Stimulated activated CD8-positive, alpha-beta memory T cell treated with anti-CD3 and anti-CD28 coated beads, Interleukin-7, amount 100 ng/mL, for 48 hours (primary cell): Measurements from ENCODE around the gene PLXNB3.
"Not testable (repeated sequence)": the region's sequence is repeated elsewhere in the genome, so short reads cannot be mapped to it uniquely, and the experiment has no call there.

Source experiments
- DNase-seq, 2 donors: peaks; one replicate each; pipeline ENCODE4 v3.0.0-alpha.2; 2020; ENCODE audit warnings: low read depth in 1 of 2; ENCODE audit errors: extremely low read depth in 1 of 2

The PLXNB3 gene

DNA sequence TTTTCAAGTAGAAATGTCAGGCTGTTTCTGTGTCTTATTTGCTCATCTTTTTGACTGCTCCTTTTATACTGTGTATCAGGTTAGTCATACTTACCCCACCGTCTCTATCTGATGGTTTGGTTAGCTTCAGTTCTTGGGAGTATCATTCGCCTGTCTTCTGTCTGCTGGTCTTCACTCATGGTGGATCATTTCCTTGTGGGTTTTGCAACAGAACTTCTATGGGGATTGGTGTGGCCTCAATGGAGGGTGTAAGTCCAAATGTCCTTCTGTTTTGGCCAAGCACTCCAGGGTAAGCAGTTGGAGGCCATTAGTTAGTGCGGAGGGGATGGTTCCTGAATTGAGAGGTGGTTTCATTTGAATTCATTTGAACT lies 32.2 kb upstream of the PLXNB3 start:
- DNase-seq = no peak

DNA sequence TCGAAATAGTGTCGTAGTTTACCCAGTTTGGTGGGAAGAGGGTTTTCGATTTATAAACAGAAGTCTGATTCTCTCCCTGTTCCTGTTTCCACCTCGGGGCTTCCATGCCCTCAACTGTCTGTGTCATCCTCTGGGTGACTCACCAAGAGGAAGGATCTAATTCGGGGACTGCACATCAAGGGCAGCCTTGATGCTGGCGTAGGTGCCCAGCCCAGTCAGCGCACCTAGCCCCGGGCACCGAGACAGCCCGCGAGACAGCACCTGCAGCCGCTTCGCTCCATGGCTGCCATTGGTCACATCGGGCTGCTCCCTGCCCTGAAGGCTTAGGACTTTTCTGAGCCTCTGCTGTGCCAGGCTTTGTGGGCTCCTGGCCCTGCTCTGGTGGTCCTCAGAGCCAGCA lies 31.6 kb upstream of the PLXNB3 start:
- no peak for DNase-seq

DNA sequence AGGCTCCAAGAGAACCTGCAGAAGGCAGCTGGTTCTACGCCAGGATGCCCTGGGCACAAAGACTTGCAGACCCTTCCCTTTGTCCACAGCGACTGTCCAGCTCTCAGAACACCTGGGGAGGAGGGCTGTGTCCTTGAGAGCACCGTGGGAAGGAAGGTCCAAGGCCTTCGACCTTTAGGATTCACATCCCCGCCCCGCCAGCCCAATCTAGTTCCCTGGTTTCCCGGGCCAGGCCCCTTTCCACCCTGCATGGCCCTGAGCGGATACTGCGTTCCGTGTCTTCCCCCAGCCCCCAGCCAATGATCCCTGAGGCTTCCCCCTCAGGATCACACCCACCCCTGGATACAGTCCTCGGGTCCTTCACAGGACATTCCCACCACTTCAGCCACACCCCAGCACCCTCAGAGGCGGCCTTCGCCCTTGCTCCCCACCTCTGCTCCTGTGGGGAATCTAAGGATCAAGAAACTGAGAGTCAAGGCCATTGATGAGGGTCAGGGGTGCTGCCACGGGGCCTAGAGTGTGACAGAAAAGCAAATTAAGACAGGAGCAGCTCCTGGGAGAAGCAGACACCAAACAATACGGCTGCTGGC lies 30.3 kb upstream of the PLXNB3 start:
- no peak for DNase-seq

DNA sequence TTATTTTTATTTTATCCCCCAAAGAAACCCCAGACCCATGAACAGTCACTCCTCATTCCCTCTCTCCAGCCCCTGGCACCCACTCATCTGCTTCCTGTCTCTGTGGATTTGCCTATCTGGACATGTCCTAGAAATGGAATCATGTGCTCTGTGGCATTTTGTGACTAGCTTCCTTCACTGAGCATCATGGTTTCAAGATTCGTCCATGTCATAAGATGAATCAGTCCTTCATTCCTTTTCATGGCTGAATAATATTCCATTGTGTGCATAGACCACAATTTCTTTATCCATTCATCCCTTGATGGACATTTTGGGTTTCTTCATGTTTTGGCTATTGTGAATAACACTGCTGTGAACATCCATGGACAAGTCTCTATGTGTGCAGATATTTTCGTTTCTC lies 29.2 kb upstream of the PLXNB3 start:
- no peak for DNase-seq

DNA sequence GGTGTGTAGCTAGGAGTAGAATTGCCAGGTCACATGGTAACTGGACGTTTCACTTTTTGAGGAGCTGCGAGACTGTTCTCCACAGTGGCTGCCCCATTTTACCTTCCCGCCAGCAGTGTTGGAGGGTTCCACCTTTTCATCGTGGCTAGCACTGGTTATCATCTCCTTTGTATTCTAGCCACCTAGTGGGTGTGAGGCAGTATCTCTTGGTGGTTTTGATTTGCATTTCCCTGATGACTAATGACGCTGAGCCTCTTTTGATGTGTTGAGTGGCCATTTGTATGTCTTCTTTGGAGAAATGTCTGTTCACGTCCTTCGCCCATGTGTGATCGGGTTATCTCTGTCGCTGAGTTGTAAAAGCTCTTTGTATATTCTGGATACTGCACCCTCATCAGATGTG lies 28.8 kb upstream of the PLXNB3 start:
- DNase-seq = no peak

DNA sequence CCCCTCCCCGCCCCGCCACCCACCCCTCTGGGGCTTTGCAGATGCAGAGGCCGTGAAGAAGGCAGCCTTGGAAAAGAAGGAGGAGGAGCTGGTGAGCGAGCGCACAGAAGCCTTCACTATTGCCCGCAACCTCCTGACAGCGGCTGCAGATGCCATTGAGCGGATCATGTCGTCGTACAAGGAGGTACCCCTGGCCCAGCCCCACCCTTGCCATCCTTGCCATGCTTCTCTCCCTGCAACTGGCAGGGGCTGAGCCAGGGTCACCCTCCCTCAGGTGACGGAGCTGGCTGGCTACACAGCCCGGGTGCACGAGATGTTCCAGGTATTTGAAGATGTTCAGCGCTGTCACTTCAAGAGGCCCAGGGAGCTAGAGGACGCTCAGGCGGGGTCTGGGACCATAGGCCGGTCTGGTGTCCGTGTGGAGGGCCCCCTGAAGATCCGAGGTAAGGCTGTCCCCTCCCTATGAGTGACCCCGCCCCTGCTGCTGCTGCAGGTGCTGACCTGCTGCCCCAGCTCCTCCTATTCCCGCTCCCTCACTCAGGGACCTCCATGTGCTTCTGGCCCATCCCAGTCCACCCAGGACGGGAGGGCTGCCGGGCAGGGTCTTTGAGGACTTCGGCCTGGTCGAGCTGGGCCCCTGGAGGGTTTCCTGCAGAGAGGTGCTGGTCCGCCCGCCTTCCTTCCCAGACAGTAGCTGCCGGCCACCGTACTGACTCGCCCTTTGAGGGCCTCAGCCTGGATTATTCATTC lies 27.8 kb upstream of the PLXNB3 start:
- no peak for DNase-seq

DNA sequence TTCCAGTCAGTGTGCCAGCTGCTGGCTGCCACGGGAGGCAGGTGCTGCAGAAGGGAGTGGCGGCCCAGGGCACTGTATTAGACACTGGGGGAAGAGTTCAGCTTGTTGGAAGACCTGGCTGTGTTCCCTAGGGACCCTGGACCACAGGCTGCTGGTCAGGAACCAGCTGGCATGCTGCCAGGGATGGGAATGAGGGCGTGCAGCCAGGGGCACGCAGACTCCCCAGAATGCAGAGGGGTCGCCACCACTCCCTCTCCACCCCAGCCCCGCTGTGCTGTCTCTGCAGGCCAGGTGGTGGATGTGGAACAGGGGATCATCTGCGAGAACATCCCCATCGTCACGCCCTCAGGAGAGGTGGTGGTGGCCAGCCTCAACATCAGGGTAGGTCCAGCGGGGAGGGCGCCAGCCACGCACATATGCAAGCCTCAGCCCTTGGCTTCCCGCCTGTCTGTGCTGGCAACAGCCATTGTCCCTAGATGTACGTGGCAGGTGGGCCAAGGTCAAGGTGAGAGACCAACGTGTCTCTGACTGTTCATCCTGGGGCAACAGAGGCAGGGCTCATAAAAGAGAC lies 27.1 kb upstream of the PLXNB3 start:
- no peak for DNase-seq

DNA sequence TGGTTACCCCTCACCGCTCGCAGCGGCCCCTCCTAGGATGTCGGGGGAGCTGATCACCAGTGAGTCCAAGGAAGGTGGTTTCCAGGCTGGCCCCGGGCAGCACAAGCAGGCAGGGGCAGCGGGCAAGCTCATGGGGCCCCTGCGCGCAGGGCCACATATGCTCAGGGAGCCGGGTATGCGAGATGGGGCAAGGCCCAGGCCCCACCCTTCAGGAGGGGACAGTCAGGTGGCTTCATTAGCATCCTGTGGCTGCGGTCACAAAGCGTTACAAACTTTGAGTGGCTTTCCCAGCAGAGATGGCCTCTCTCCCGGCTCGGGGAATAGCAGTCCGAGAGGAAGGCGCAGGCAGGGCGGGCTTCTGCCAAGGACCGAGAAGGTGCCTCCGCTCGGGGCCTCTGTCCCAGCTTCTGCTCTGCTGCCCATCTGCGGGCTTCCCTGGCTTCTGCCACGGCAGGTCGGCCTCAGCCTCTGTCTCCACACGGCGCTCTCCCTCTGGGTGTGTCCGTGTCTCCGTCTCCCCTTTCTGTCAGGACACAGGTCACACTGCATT lies 25.9 kb upstream of the PLXNB3 start:
- DNase-seq = no peak

DNA sequence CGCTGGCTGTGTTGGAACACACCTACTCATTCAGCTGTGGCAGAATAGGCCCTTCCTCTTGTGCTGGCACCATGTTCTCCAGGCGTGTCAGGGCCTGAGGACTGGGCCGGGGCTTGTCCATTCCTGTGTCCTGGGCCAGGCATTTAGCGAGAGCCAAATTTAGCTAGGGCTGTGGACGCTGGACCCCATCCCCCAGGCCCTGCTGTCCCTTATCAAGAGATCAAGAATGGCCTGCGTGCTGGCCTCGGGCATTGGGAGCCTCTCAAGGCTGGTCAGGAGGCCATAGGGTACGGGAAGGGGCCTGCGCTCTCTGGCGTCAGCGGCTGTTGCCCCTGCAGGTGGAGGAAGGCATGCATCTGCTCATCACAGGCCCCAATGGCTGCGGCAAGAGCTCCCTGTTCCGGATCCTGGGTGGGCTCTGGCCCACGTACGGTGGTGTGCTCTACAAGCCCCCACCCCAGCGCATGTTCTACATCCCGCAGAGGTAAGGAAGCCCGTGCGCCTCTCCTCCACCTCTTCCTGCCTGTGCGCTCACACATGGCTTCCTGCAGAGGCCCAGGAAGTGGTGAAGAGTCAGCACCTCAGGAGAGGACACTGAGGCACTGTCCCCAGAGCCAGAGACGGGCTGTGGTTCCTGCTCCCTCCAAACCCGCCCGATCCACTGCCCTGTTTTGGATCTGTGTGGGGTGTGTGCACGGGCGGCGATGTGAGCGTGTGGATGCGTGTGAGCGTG lies 24.1 kb upstream of the PLXNB3 start:
- no peak for DNase-seq

DNA sequence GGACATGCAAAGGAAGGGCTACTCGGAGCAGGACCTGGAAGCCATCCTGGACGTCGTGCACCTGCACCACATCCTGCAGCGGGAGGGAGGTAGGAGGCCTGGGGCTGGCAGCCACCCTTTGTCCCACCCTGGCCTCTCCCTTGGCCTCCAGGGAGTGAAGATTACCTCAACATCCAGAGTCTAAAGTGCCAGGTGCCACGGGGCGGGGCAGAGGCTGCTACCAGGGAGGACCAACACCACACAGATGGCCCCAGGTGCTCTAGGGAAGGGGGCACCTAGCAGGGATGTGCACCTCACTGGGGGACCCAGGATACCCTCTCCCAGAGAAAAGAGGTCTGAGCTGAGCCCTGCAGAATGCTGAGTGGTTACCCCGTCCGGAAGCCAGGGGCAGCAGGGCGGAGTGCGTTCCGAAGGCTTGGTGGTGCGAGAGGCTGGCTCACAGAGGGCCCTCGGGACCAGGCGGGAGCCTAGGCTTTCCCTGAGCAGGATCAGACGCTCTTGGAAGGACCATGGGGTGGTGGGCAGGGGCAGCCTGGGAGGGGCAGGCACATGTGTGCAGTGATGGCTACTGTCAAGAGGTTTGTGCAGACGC lies 23.3 kb upstream of the PLXNB3 start:
- DNase-seq = no peak

DNA sequence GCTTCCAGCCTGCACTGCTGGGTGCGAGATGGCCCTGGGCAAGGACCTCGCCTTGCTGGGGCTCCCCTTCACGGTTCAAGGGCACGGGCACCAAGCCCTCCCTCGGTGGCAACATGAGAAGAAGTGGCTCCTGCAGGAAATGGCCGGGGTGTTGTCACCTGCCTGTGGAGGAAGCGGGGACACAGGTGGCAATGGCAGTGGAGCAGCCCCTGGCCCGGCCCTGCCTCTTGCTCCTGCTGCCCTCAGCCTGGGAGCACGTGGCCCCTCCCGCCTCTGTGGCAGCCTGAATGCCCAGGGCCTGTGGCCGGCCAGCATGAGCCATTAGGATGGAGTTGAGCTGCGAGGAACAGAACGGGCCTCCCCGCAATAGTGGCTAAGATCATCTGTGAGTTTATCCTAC lies 22.6 kb upstream of the PLXNB3 start:
- no peak for DNase-seq

DNA sequence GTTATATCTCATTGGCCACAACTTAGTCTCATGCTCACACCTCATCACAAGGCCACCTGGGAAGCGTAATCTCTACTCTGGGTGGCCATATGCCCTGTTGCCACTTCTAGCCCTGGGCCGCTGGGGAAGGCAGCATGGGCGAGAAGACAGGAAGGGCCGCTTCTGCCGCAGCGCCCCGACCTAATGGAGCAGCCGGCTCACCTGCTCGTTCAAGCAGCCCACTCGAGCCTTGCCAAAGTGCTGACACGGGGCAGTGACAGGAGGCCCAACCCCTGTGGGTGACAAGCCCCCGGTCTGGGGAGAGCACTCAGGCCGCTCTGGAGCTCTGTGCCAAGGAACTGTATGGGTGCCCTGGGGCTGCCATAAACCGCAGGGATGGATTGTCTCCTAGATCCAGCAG lies 21.9 kb upstream of the PLXNB3 start:
- not testable (repeated sequence) for DNase-seq

DNA sequence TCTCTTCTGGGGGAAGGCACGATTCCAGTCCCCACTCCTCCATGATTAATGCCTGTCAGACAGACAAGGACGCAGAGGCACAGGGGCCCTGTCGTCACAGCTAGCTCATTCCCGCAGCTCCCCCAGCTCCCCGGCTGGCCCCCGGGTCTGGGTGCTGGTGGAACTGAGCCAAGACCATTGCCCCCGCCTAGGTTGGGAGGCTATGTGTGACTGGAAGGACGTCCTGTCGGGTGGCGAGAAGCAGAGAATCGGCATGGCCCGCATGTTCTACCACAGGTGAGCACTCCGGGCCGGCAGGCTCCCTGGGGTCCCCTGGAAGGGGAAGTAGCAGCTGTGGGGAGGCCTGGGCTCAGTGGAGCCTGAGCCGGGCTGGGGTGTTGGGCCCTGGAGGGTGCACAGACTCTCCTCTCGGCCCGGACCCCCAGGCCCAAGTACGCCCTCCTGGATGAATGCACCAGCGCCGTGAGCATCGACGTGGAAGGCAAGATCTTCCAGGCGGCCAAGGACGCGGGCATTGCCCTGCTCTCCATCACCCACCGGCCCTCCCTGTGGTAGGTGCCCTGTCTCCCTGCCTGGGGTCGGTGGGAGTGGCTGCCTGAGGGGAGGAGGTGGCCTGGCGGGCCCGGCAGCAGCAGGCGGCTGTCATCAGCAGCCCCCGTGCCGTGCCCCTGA lies 21.1 kb upstream of the PLXNB3 start:
- not testable (repeated sequence) for DNase-seq

DNA sequence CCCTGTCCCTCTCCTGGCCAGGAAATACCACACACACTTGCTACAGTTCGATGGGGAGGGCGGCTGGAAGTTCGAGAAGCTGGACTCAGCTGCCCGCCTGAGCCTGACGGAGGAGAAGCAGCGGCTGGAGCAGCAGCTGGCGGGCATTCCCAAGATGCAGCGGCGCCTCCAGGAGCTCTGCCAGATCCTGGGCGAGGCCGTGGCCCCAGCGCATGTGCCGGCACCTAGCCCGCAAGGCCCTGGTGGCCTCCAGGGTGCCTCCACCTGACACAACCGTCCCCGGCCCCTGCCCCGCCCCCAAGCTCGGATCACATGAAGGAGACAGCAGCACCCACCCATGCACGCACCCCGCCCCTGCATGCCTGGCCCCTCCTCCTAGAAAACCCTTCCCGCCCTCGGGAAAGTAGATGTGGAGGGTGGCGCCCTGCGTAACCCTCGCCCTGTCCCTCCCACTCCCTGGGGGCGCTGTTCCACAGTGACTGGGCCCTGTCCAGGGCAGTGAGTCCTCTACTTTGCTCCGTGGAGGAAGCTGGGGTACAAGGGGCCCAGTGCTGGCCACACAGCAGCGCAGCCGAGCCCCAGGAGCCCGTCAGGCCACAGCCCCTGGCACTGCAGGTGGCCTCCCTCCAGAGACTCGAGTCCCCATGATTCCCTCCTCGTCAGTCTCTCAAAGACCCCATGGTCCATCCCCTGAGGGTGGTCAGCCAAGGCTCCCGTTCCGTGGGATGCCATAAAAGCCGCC lies 20.4 kb upstream of the PLXNB3 start:
- not testable (repeated sequence) for DNase-seq

DNA sequence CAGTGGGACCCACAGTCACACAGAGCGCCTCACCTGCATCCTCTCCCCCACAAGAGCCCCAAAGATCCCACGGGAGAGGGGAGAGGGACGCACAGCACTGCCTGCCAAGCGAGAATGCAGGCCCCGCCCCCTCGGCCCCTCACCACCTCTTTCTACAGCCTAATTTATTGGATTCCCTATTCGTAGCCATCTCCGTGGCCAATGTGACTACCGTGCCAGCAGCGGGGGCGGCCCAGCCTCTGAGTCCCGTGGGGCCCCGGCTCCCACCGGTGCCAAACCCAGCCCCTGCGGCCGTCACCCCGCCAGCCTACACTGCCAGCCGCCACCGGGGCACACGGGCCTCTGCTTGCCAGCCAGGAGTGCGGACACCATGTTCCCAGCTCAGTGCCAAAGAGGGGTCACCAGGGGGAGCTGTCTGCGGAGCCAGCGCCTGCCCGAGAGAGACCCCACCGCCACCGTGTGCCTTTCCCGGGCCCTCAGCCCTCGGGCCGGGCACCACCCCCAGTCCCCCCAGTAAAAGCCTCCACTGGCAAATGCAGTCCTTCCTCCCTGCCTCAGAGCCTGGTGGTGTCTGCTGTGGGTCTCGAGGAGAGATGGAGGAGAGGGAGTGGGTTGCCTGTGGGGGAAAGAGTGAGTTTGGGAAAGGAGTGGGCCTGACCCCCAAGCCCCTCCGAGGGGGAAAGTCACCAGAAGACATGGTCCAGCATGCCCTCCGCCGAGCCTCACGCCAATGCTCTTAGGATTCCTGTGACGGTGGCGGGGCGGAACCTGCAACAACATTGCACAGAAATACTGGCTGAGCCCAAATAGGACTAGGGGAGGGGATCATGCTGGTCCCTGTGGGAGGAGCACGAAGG lies 19.6 kb upstream of the PLXNB3 start:
- DNase-seq = no peak

DNA sequence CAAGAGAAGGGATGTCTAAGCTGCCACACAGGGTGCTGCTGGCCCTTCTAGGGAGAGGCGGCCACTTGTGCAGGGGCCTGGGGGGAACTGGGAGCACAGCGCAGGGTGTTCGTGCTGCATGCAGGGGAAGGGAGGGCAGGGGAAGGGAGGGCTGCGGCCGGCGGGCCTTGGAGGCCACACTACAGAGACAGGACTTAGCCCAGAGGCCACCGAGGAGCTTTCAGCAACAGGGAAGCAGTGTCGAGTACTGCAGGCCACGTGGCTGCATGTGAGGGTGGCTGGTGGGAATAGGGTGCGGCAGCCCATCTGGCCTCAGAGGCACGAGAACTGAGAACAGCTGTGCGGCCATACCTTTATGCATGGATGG lies 19.0 kb upstream of the PLXNB3 start:
- DNase-seq = not testable (repeated sequence)

DNA sequence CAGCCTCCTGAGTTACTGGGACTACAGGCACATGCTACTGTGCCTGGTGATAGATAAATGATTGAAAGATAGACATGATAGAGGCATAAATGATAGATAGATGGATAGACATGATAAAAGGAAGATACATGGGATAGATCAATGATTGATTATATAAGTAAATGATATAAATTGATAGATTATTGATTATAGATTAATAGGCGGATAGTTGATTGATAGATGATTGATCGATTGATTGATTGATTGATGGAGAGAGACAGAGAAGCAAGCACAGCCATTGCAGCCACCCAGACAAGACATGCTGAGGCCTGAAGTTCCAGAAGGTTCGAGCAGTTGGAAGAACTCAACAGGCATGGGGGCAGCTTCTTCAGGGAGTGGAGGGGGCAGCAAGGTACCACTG lies 17.7 kb upstream of the PLXNB3 start:
- DNase-seq = no peak

DNA sequence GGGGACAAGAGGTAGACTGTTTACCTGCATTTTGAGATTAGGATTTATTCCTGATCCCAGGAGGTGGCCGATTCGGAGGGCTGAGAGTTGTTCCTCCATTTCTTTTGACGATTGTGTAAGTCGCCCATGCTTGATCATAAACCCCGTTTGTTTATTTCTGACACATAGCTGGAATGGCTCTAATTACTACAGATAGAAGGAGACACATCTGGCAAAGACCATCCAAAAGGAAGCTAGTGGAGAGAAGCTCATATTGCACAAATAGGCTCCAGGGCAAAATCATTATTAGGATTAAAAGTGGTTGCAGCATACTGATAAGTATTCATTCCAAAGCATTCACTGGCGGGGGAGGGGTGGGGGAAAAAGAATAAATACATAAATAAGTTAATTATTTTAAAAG lies 17.1 kb upstream of the PLXNB3 start:
- DNase-seq = not testable (repeated sequence)

DNA sequence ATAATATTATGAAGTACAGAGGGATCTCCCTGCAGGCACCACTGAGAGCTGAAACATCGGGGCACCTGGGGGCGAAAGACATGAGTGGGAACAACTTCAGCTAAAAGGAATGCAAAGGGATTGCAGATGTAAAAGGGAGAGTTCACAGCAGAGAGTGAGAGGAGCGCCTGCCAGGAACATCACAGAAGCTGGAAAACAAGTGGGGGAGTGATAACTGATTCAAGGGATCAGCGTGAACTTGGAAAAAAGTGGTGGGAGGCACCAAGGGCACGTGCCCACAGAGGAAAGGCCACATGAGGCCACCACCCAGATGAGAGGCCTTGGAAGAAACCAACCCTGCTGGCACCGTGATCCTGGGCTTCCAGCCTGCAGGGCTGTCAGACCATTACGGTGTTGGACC lies 15.0 kb upstream of the PLXNB3 start:
- DNase-seq = not testable (repeated sequence)
